Neuronal stem cell (in vitro differentiated cells): Measurements from ENCODE around the gene BMP5.

ENCODE experiments used
- DNase-seq: peaks from one replicate; pipeline ENCODE4 v3.0.0-alpha.2; 2013; ENCODE audit warnings: low spot score
- H2AFZ ChIP-seq: one replicate; pipeline ENCODE4 v1.6.1; 2013; ENCODE audit warnings: mild to moderate bottlenecking, low read length, inconsistent platforms
- H2AK5ac ChIP-seq: 2 replicates; pipeline ENCODE4 v1.6.1; 2013; ENCODE audit warnings: low read depth, mild to moderate bottlenecking, inconsistent platforms, low read length, moderate library complexity, mixed read lengths
- H2BK120ac ChIP-seq: 2 replicates; pipeline ENCODE4 v1.6.1; 2013; ENCODE audit warnings: low read depth, mild to moderate bottlenecking, inconsistent platforms, low read length, moderate library complexity, mixed read lengths
- H2BK12ac ChIP-seq: one replicate; pipeline ENCODE4 v1.6.1; 2013; ENCODE audit warnings: low read length, inconsistent platforms
- H2BK15ac ChIP-seq: 2 replicates; pipeline ENCODE4 v1.6.1; 2013; ENCODE audit warnings: mild to moderate bottlenecking, low read length, inconsistent platforms, mixed read lengths
- H2BK5ac ChIP-seq: one replicate; pipeline ENCODE4 v1.6.1; 2013; ENCODE audit warnings: inconsistent platforms, mild to moderate bottlenecking, low read length, moderate library complexity
- H3K14ac ChIP-seq: one replicate; pipeline ENCODE4 v1.6.1; 2013; ENCODE audit warnings: low read length, inconsistent platforms
- H3K18ac ChIP-seq: 2 replicates; pipeline ENCODE4 v1.6.1; 2013; ENCODE audit warnings: low read length, inconsistent platforms
- H3K23ac ChIP-seq: 2 replicates; pipeline ENCODE4 v1.6.1; 2013; ENCODE audit warnings: low read depth, mild to moderate bottlenecking, mixed read lengths, low read length, inconsistent platforms; ENCODE audit not compliant: poor library complexity
- H3K27ac ChIP-seq: replicated peaks from 3 replicates; pipeline ENCODE4 v1.5.1; 2013; ENCODE audit warnings: low read length, inconsistent platforms
- H3K27me3 ChIP-seq, 3 experiments: 2 replicates each; pipeline ENCODE4 v1.6.1; 2013; ENCODE audit warnings: low read length in 3 of 3, mild to moderate bottlenecking in 2 of 3, inconsistent platforms in 1 of 3, low read depth in 1 of 3, mixed read lengths in 1 of 3, moderate library complexity in 1 of 3; ENCODE audit not compliant: control insufficient read depth in 3 of 3, insufficient read depth in 3 of 3
- H3K36me3 ChIP-seq, 2 donors: replicated peaks in 1 of 2; 2 replicates each; pipeline ENCODE4 v1.6.1; 2013; ENCODE audit warnings: low read length in 2 of 2; ENCODE audit not compliant: control insufficient read depth in 2 of 2, insufficient read depth in 2 of 2
- H3K4ac ChIP-seq: 2 replicates; pipeline ENCODE4 v1.6.1; 2013; ENCODE audit warnings: inconsistent platforms, mild to moderate bottlenecking, low read length, moderate library complexity
- H3K4me1 ChIP-seq, 2 donors: 1 replicate in 1 of 2; 2 replicates in 1 of 2; pipeline ENCODE4 v1.6.1; 2013; ENCODE audit warnings: low read length in 2 of 2, low read depth in 1 of 2; ENCODE audit not compliant: control insufficient read depth in 2 of 2, insufficient read depth in 1 of 2
- H3K4me2 ChIP-seq: one replicate; pipeline ENCODE4 v1.6.1; 2013; ENCODE audit warnings: mild to moderate bottlenecking, low read length, inconsistent platforms; ENCODE audit not compliant: insufficient read depth, poor library complexity, severe bottlenecking
- H3K4me3 ChIP-seq, 2 donors: 2 replicates each; pipeline ENCODE4 v1.5.1; 2013; ENCODE audit warnings: low read length in 2 of 2, mild to moderate bottlenecking in 2 of 2, inconsistent platforms in 1 of 2, moderate library complexity in 1 of 2
- H3K79me1 ChIP-seq: one replicate; pipeline ENCODE4 v1.6.1; 2013; ENCODE audit warnings: low read depth, mild to moderate bottlenecking, inconsistent platforms, low read length, moderate library complexity
- H3K9ac ChIP-seq: one replicate; pipeline ENCODE4 v1.6.1; 2013; ENCODE audit warnings: mild to moderate bottlenecking, low read depth, low read length, inconsistent platforms; ENCODE audit not compliant: poor library complexity
- H3K9me3 ChIP-seq, 2 donors: replicated peaks in 1 of 2; 2 replicates each; pipeline versions ENCODE3 to v1.6.1; 2013; ENCODE audit warnings: low read length in 2 of 2, mild to moderate bottlenecking in 2 of 2, inconsistent platforms in 1 of 2, low read depth in 1 of 2, mixed read lengths in 1 of 2, moderate library complexity in 1 of 2; ENCODE audit not compliant: control insufficient read depth in 2 of 2, insufficient read depth in 1 of 2
- H4K8ac ChIP-seq: one replicate; pipeline ENCODE4 v1.6.1; 2013; ENCODE audit warnings: low read depth, mild to moderate bottlenecking, inconsistent platforms, low read length, moderate library complexity
- H4K91ac ChIP-seq: one replicate; pipeline ENCODE4 v1.6.1; 2013; ENCODE audit warnings: low read length, low read depth, mild to moderate bottlenecking, inconsistent platforms; ENCODE audit not compliant: poor library complexity
- WGBS, 2 donors: extraction: QIAGEN DNeasy Blood & Tissue Kit; methylation state at CpG; one replicate each; pipeline ENCODE4 v1.1.7; 2013; ENCODE audit warnings: missing lambda C conversion rate in 2 of 2, mixed read lengths in 1 of 2; ENCODE audit not compliant: insufficient read length in 2 of 2, insufficient replicate concordance in 1 of 2; ENCODE audit errors: extremely low coverage in 2 of 2; 5-methylcytosine and 5-hydroxymethylcytosine counted together

The BMP5 gene

GRCh38 chr6:55839080-55839479 is 36.3 kb downstream of the BMP5 start:
- Histone ChIP-seq H3K14ac (no peak overlapping the region), H3K9me3 (peaks cover 0 to 5% of the 10 kb centered on the region in 2 donors), H3K4me1 (peaks cover 1 to 3% of the 10 kb centered on the region in 2 donors), H4K8ac (no peak overlapping the region), H3K4me3 (no peak overlapping the region), H3K79me1 (no peaks in the 10 kb centered on the region), H3K27me3 (no peaks in the 10 kb centered on the region), H2BK12ac (no peak overlapping the region), H3K4me2 (no peak overlapping the region), H3K23ac (no peak overlapping the region), H2AFZ (no peak overlapping the region), H2BK15ac (no peak overlapping the region), H4K91ac (no peak overlapping the region), H3K27ac (no peak overlapping the region), H2AK5ac (no peak overlapping the region), H2BK5ac (no peak overlapping the region), H3K4ac (no peak overlapping the region), H3K9ac (no peak overlapping the region), H3K18ac (no peak overlapping the region), H3K36me3 (no peaks in the 10 kb centered on the region), H2BK120ac (no peak overlapping the region)
- no peak for DNase-seq

GRCh38 chr6:55836945-55837344 is 38.4 kb downstream of the BMP5 start:
- Histone ChIP-seq H3K9me3 (peaks cover 0 to 5% of the 10 kb centered on the region in 2 donors), H3K27me3 (no peaks in the 10 kb centered on the region), H3K18ac (no peak overlapping the region), H3K4me3 (no peak overlapping the region), H2BK15ac (no peak overlapping the region), H2BK5ac (no peak overlapping the region), H3K9ac (no peak overlapping the region), H2BK120ac (no peak overlapping the region), H2AK5ac (no peak overlapping the region), H4K91ac (no peak overlapping the region), H3K36me3 (no peaks in the 10 kb centered on the region), H3K79me1 (no peaks in the 10 kb centered on the region), H3K27ac (no peak overlapping the region), H3K4me2 (no peak overlapping the region), H2AFZ (no peak overlapping the region), H3K14ac (no peak overlapping the region), H3K4me1 (peaks cover 0 to 5% of the 10 kb centered on the region in 2 donors), H2BK12ac (no peak overlapping the region), H4K8ac (no peak overlapping the region), H3K4ac (no peak overlapping the region), H3K23ac (no peak overlapping the region)
- no peak for DNase-seq
- no CpG with 5 or more reads among the region's 4 CpGs for WGBS, 2 donors

- H3K9ac ChIP-seq, result no peak overlapping the region
- H3K14ac ChIP-seq, result no peak overlapping the region
- no peak overlapping the region for H3K18ac ChIP-seq
- no peak overlapping the region for H3K4me3 ChIP-seq
- no peaks in the 10 kb centered on the region for H3K36me3 ChIP-seq
- no peak overlapping the region for H3K27ac ChIP-seq
- H2BK120ac ChIP-seq, result no peak overlapping the region
- no CpG with 5 or more reads among the region's 3 CpGs for WGBS, 2 donors
- no peak for DNase-seq
- H3K79me1 ChIP-seq, result no peaks in the 10 kb centered on the region
- H2BK5ac ChIP-seq, result no peak overlapping the region
- H2BK12ac ChIP-seq, result no peak overlapping the region
- H3K4me2 ChIP-seq, result no peak overlapping the region
- no peak overlapping the region for H4K91ac ChIP-seq
- peaks cover 0 to 5% of the 10 kb centered on the region in 2 donors for H3K9me3 ChIP-seq
- H3K27me3 ChIP-seq, result no peaks in the 10 kb centered on the region
- no peak overlapping the region for H2AFZ ChIP-seq
- peaks cover 0 to 5% of the 10 kb centered on the region in 2 donors for H3K4me1 ChIP-seq
- H3K23ac ChIP-seq, result no peak overlapping the region
- H4K8ac ChIP-seq, result no peak overlapping the region
- H2BK15ac ChIP-seq, result no peak overlapping the region
- no peak overlapping the region for H3K4ac ChIP-seq
- no peak overlapping the region for H2AK5ac ChIP-seq
Measured at GRCh38 chr6:55836481-55836880, 38.9 kb downstream of the BMP5 start.

GRCh38 chr6:55835220-55835619 is 40.2 kb downstream of the BMP5 start:
- no peaks in the 10 kb centered on the region for H3K27me3 ChIP-seq
- H3K4me1 ChIP-seq, result peaks cover 0 to 5% of the 10 kb centered on the region in 2 donors
- no peak overlapping the region for H3K4me2 ChIP-seq
- no peak overlapping the region for H2AFZ ChIP-seq
- no peak overlapping the region for H3K4ac ChIP-seq
- no peak overlapping the region for H3K27ac ChIP-seq
- no peak overlapping the region for H2BK15ac ChIP-seq
- H4K91ac ChIP-seq, result no peak overlapping the region
- H3K23ac ChIP-seq, result no peak overlapping the region
- H2BK5ac ChIP-seq, result no peak overlapping the region
- H3K9me3 ChIP-seq, result peaks cover 0 to 5% of the 10 kb centered on the region in 2 donors
- H2BK12ac ChIP-seq, result no peak overlapping the region
- no peak overlapping the region for H3K14ac ChIP-seq
- no peak overlapping the region for H3K9ac ChIP-seq
- no CpG with 5 or more reads among the region's 1 CpG for WGBS, 2 donors
- no peak overlapping the region for H2AK5ac ChIP-seq
- DNase-seq, result no peak
- H2BK120ac ChIP-seq, result no peak overlapping the region
- no peak overlapping the region for H4K8ac ChIP-seq
- no peak overlapping the region for H3K18ac ChIP-seq
- no peaks in the 10 kb centered on the region for H3K36me3 ChIP-seq
- H3K79me1 ChIP-seq, result no peaks in the 10 kb centered on the region
- no peak overlapping the region for H3K4me3 ChIP-seq
